Dedifferentiated amniotic fluid mesenchymal stem cell (primary cell): Measurements from ENCODE around the gene TPPP3.
"Not testable (repeated sequence)": the region's sequence is repeated elsewhere in the genome, so short reads cannot be mapped to it uniquely, and the experiment has no call there.

Source experiments
- DNase-seq: peaks from one replicate; pipeline ENCODE4 v3.0.0-alpha.2; 2016; ENCODE audit errors: extremely low spot score

Gene TPPP3

DNA sequence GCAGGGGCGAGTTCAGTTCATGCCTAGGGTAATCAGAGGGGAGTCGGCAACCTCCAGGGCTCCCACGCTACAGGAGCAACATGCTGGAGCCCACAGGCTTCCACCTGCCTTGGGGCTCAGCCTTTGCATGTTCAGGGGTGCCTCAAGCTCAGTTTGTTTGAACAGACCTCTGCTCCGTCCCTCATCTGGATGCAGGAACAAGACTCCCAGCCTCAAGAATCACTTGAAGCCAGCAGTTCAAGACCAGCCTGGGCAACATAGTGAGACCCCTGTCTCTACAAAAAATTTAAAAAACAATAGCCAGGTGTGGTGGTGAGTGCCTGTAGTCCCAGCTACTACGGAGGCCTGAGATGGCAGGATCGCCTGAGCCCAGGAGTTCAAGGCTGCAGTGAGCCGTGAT, 32.7 kb upstream of the TPPP3 start:
- DNase-seq = no peak

DNA sequence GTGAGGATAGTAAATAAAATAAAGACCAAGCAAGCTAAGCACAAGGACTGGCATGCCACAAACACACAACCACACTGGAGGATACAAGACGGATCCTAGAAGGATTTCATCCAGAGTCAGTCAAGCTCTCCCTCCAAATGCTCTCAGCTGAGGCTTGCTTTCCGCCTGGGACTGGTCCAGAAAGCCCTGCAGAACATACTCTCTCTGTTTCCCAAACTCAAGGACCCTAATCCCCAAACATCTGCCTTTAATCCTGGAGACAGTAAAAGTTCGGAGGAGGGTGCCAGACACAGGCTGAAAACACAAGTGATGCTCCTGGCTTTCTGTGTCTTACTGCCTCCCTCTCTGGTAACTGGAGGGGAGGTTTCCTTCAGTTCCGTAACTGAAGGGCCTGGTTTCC, 32.3 kb upstream of the TPPP3 start:
- DNase-seq = no peak

DNA sequence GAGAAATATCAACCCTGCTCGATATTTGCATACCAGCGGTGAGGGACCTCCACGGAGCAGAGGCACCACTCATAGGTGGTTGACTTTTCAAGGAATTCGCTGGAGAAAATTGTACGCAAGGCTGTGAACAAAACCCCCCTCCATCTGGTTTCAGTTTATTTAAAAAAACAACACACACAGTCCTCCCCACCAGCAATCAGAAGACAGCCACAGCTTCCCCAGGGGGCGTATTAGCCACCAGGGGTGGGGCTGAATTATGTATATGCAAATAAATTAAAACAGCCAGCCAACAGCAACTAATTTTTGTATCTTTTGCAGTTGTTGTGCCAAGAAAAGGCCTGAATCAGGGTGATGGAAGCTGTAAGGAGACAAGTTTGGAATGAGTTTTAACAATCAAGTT, 31.8 kb upstream of the TPPP3 start:
- DNase-seq = no peak

DNA sequence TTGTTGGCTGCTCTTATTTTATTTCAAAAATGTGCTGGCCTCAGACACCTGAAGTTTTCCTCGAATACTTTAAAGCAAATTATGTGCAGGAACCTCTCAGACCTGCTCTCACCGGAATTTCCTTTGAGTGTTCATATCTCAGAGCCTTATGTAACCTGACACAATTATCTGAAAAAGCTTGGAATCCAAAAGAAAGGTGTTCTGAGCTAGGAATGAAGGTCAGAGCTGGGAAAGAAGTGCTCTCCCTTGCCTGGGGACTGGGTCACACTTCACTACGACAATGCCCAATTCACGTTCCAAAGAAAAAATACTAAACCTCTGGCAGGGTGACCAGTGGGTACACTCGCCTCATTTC, 30.9 kb upstream of the TPPP3 start:
- no peak for DNase-seq

DNA sequence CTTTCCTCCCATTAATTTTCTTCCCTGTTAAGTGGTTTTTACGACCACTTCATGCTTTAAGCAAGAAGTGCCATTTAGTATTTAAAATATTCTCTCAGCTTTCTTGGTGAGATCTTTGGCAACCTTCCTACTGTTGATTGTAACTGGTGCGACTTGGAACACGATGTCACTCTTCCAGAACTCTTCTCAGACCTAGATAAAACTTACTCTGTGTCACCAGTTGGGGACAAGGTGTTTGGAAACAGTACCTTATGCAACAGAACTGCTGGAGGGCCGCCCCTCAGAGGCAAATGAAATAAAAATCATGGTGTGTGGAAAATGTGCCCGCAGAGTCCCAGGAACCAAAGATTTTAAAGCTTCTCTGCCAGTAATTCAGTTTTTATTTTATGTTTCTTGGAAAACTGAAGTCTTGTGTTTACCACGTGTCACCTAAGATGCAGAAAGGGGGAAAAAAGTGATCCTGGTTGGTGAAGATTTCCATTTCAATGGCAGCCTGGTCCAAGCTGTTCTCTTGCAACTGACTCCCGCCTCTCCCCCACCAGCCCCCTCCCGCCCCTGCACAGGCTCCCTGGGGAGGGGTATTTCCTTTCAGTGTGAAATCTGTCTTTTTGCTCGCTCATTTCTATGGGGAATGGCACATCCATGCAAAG, 30.4 kb upstream of the TPPP3 start:
- DNase-seq = no peak

DNA sequence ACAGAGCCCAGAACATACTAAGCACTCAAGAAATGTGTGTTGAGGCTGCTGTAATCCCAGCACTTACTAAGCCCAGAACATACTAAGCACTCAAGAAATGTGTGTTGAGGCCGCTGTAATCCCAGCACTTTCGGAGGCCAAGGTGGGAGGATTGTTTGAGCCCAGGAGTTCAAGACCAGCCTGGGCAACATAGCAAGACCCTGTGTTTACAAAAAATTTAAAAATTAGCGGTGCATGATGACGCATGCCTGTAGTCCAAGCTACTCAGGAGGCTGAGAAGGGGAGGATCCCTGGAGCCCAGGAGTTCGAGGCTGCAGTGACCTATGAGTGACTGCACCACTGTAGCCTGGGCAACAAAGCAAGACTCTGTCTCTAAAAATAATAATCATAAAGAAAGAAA, 29.7 kb upstream of the TPPP3 start:
- no peak for DNase-seq

DNA sequence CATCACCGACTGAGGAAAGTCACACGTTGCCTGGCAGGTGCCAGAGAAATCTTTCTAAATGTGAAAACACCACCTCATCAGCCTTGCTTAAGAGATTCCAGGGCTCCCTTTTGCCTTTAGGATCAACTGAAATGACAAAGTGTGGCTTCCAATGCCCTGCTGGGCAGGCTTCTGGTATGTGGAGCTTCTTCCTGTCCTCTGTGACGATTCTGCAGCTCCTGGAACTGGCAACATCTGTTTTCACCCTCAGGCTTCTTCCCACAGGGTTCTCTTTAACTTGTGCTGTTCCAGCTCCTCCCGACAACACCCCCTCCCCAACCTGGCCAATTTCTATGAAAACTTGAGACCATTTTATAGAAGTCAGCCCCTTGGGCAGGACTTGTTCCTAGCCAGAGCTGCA, 27.7 kb upstream of the TPPP3 start:
- no peak for DNase-seq

DNA sequence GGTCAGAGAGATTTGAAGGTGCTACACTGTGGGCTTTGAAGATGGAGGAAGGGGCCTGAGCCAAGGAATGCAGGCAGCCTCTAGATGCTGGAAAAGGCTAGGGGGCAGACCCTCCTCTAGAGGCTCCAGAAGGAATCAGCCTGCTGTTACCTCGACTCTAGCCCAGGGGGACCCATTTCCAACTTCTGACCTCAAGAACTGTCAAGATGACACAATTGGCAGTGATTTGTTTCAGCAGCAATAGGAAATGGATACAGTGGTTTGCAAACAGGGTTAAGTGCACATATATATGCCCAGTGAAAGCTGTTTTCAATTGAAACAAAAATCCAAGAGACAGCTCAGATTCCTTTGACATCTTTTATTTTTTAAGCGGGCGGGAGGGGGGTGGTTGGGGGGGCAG, 26.6 kb upstream of the TPPP3 start:
- DNase-seq = no peak

DNA sequence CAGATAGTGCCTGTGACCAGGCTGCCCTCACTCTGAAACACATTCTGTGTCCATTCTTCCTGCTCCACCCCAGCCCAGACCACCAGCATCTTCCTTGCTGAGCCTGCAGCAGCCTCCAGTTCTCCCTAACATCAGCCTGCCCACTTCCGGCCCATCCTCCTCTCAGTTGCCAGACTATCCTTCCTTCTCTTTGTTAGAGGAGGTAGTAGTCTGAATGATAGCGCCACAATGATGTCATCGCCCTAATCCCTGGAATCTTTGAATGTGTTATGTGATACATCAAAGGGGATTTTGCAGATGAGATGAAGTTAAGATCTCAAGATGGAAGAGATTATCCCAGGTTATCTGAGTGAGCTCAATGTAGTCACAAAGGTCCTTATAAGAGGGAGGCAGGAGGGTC, 26.2 kb upstream of the TPPP3 start:
- no peak for DNase-seq

DNA sequence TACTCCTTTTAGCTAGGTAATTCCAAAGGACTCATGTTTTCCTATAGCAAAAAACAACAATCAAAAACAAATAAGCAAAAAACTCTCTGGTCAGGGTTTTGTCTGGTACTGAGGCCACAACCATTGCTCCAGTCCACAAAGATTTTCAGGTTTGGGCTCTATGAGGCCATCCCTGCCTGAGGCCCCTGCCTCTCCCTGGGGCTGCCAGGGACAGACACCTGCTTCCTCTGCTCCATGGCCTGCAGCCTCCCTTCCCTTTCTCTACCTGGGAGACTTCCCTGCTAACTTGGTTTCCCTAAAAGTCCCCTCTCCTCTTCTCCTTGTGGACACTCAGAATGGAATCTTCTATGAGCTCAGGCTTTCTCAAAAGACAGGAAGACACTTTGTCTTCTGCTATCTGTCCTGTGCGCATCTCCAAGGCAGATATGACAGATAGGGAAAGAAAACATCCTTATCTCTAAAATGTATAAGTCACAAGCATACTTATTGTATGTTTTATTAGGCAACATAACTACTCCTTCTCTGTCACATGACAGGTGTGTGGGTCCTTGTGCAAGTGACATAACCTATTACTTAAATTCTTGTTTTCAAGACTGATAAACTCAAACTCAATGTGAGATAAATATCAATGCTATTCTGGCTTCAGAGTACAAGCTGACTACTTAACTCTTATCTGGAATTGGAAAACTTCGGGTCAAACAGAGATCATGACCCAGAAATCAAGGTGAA, 24.2 kb upstream of the TPPP3 start:
- no peak for DNase-seq

DNA sequence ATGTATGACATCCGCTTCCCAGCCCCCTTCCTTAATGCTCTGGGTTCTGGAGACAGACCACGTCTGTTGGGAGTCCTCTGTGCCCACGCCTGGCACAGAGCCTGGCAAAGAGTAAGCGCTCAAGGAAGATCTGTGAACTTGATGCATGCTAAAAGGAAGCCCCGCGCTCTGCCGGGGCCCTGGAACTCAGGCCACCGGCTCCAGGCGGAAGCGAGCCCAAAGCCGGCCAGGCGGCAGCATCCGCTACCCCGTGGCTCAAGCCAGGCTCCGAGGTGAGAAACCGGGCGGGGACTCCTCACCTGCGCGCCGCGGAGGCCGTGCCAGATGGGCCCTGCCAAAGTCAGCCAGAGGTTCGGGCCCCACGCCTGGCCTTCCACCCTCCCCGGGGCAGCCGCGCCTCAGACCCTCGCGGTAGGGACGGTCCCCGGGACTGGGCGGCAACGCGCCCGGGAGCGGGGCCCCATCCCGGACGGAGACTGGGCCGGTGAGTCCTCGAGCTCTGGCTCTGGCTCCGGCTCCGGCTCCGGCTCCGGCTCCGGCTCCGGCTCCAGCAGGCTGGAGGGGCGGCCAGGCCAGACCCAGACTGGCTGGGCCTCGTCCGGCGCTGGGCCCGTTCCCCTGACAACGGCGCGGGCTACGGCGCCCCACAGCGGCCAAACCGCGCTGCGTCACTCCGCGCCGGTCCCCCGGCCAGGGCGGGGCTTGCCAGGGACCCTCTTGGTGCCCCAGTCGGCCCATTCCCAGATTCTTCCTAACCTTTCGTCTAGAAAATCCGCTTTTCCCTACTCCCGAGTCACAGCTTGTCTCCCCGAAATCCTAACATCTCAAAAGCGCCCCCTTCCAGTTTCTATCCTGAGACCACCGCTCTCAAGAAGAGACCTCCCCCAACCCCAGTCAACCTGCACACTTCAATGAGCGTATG, 22.8 kb upstream of the TPPP3 start, which contains the start of gene ZDHHC1:
TSS of gene ZDHHC1 (minus strand) at position 606 of the 922 bp plus-strand sequence. CDS start 8,702 bp downstream, outside the sequence.
- peak; percentile 63 for DNase-seq

DNA sequence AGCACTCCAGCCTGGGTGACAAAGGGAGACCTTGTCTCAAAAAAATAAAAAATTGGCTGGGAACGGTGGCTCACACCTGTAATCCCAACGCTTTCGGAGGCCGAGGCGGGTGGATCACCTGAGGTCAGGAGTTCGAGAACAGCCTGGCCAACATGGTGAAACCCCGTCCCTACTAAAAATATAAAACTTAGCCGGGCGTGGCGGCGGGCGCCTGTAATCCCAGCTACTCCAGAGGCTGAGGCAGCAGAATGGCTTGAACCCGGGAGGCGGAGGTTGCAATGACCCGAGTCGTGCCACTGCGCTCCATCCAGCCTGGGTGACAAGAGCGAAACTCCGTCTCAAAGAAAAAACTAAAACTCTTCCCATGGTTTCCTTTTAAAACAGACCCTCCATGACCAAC, 22.1 kb upstream of the TPPP3 start:
- not testable (repeated sequence) for DNase-seq

DNA sequence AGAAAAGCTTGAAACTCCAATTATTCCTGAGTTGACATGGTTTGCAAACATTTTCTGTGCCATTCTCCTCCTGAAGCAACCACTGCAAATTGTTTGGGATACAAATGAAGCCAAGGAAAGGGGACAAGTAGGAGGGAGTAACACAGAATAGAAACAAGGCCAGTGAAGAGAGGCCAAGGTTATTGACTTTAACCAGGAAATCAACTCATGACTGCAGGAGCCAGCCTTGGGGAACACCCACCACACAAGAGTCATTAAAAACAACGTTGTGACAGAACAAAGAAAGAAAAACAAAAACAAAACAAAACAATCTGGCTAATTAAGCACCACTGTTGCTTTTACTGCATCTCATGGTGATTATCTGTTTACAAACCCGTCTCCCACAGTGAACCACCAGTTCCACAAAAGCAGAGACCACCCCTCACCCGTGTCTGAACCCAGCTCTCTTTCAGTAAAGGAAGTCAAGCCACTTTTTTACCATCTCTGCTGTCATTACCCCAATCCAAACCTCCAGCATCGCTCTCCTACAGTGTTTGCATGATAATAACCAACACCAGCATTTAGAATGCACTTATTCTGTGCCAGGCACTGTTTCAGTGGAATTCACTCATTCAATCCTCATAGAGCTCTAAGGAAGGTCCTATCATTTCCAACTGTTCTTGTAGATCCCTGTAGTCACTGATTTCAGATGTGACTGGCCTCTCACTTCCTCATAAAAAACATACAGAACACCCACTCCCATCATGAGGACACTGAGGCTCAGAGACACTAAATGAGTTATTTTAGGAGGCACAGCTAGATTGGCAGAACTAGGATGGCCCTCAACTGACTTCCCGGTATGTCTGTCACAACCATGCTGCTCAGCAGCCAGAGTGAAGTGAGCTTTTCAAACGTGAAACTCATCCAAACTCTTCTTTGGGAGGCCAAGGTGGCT, 20.9 kb upstream of the TPPP3 start:
- DNase-seq = no peak

DNA sequence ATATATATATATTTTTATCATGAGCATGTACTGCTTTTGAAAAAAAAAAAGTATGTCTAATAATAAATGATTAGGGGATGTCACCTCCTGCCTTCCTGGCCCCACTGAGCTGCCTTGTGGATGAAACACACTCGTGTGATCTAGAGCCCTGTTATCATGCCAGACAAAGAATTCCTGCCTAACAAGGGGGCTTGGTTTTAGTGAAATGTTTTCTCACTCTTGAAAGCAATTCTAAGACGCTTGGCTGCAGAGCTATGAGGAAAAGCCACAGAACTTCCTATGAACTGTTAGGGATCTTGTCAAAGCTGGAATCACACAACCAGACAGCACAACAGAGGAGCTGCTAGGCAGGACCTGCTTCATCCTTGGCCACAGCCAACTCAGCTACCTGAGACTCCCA, 19.0 kb upstream of the TPPP3 start:
- no peak for DNase-seq

DNA sequence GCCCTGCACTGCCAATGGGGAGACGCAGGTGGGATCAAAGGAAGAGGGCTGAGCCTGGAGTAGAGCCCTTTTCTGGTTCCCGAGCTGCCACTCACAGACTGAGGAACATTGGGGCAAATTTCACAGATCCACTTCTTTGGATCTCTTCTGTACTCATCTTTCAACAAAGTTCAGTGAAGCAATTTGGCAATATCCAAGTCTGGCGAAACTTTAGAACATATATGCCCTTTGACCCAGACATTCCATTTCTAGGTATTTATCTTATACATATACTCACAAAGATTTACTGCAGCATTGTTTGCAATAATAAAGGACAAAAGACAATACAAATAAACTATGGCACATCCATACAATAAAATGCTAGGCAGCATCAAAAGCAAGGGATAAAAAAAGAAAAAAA, 18.0 kb upstream of the TPPP3 start:
- DNase-seq = no peak

DNA sequence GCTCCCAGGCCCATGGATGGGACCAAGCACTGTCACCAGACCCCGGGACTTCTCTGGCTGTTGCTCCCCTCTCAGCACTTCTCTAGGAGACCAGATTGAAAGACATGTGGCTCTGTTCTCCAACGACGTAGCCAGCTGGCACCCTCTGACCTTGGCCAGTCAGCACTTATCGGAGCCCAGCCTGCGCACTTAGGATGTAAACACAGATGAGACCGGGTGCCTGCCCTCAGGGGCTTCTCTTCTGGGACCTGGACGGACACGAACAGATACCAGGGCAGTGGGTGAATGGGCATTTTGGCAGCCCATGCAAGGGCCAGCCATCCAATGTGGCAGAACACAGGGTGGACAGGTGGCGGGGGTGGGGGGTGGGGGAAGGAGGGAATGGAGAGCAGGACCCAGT, 16.3 kb upstream of the TPPP3 start:
- DNase-seq = no peak

DNA sequence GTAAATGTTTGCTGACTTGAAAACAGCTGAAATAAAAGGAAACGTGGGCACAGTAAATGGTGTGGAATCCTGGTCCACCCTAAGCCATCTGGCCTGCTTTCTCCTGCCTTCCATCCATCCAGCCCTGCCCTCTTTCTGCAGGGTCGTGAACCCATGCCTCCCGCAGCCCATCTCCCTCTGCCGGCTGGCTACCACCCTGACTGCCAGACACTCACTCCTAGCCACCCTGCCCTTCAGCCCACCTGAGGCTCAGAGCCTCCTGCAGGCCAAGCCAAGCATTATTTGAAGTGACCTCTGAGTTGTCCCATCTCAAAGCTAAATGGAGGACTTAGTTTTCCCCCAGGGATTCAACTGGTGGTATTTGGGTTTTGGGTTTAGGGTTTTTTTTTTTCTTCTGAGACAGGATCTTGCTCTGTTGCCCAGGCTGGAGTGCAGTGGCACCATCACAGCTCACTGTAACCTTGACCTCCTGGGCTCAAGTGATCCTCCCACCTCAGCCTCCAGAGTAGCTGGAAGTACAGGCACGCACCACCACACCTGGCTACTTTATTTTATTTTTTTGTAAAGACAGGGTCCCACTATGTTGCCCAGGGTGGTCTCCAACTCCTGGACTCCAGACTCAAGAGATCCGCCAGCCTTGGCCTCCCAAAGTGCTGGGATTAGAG, 14.6 kb upstream of the TPPP3 start:
- no peak for DNase-seq

DNA sequence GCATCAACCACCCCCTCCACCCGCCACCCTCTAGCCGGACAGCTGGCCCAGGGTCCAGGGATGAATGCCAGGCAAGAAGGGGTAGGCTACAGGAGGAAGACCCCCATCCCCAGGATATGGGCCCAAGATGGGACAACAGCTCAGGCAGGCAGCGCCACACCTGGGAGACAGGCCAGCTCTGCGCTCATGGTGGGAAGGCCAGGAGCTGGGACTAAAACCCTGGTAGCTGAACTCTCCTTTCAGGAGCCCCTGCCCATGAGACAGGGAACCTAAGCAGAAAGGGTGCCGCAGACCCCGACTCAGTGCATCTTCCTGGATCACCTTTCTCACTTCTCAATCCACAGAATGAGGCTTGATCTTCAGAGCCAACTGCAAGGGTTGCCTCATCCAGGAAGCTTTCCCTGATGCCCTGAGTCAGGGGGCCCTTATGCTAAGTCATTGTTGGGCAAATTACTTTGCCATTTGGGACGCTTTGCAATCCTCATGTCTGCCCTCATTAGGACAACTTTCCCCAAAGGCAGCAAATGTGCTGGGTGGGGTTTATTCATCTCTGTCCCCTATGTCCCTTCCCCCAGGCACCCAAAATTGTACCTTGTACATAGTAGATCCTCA, 14.0 kb upstream of the TPPP3 start:
- no peak for DNase-seq

DNA sequence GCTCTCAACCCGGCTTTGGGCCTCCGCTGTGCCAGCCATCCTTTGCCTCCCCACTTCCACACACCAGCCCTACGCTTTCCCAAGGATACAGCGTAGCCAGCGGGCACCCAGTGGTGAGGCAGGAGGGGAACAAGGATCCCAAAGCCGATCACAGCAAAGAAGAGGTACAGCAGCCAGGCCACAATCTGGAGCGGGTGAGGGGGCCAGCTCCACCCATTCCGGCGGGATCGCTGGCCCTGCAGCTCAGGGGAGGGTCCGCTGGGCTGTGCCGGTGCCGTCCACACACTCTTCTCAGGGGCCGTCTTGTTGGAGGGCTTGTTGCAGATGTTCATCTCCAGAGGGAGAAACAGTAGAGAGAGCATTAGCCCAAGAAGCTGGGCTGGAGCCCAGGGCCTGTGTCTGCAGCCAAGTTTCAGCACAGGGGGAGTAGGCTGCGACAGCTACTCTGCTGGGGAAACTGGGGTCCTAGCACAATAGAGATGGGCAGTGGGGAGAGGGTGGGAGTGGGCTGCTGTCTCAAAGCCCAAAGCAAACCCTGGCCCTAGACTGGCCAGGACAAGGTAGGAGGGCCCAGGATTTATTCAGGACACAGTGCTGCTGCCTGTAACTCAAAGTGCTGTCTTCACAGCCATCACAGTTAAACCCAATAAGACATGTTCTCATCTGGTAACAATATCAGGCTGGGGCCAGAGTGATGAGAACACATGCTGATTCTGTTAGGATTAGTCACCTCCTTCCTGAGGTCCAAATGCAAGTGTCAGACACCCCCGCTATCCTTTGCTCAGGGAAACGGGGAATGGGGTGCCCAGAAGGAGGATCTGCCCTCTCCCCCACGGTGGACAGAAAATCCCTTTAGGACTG, 13.0 kb upstream of the TPPP3 start:
- peak; percentile 79 for DNase-seq

DNA sequence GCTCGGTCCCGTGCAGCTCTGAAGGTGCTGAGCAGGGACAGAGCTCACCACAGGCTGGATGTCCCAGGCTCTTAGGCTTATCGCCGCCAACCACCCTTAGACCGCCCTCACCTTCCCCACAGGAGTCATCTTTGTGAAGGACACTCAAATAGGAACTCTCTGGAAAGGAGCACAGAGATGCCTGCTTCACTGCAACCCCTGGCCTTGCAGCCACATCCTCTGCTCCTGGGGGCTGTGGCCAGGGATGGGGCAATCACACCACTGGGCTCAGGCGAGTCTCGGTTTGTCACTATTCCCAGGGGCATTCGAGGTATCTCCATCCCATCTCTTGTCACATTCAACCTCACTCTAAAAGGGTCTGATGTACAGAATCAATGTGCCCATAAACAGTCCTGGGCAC, 12.0 kb upstream of the TPPP3 start:
- DNase-seq = no peak
